Osteocyte (in vitro differentiated cells): ENCODE data around the gene CDCP1. TPM values are rescaled to one million over a fixed set of nuclear protein-coding genes. Genes with fewer than 3 reads are reported as not detected.
"Not testable (repeated sequence)": the region's sequence is repeated elsewhere in the genome, so short reads cannot be mapped to it uniquely, and the experiment has no call there.

Experiments used
- DNase-seq: peaks from one replicate; pipeline ENCODE4 v3.0.0; 2021; ENCODE audit warnings: mixed read lengths; ENCODE audit not compliant: unreplicated experiment; ENCODE audit errors: extremely low spot score
- H3K27ac Mint-ChIP-seq: one replicate; pipeline ENCODE4 v1.8.0; 2021; ENCODE audit warnings: mild to moderate bottlenecking, mixed read lengths; ENCODE audit not compliant: unreplicated experiment
- H3K27me3 Mint-ChIP-seq: one replicate; pipeline ENCODE4 v1.8.0; 2021; ENCODE audit warnings: mixed read lengths; ENCODE audit not compliant: unreplicated experiment
- H3K36me3 Mint-ChIP-seq: one replicate; pipeline ENCODE4 v1.8.0; 2021; ENCODE audit warnings: mixed read lengths; ENCODE audit not compliant: unreplicated experiment
- H3K4me1 Mint-ChIP-seq: one replicate; pipeline ENCODE4 v1.8.0; 2021; ENCODE audit warnings: mixed read lengths; ENCODE audit not compliant: unreplicated experiment
- H3K4me3 Mint-ChIP-seq: one replicate; pipeline ENCODE4 v1.8.0; 2021; ENCODE audit warnings: mild to moderate bottlenecking, moderate library complexity, mixed read lengths; ENCODE audit not compliant: unreplicated experiment
- H3K9me3 Mint-ChIP-seq: one replicate; pipeline ENCODE4 v1.8.0; 2021; ENCODE audit warnings: mixed read lengths; ENCODE audit not compliant: unreplicated experiment
- CTCF ChIP-seq: fragments of 200-600 bp; sonication (generic); IDR thresholded peaks from 2 replicates; pipeline ENCODE4 v1.5.0; 2021; ENCODE audit warnings: antibody characterized with exemption, mild to moderate bottlenecking, moderate library complexity
- total RNA-seq: library from RNA; stranded (reverse); gene quantifications from 2 replicates; pipeline ENCODE4 v1.2.1, GENCODE V29; 2021

Gene CDCP1
- total RNA-seq, 1 donor from 2014 or later, result 2.3 TPM

GRCh38 chr3:45078910-45079522, 67.2 kb downstream of the CDCP1 start:
- Mint-ChIP-seq H3K4me1 (peaks cover 27% of the 10 kb centered on the region), H3K4me3 (no peak overlapping the region), H3K36me3 (peaks cover 2% of the 10 kb centered on the region), H3K9me3 (peaks cover 5% of the 10 kb centered on the region), H3K27me3 (no peaks in the 10 kb centered on the region), H3K27ac (no peak overlapping the region)
- no peak for TF ChIP-seq CTCF
- DNase-seq, result no peak

GRCh38 chr3:45078256-45078655, 67.9 kb downstream of the CDCP1 start:
- not testable (repeated sequence) for H3K27me3 Mint-ChIP-seq, H3K9me3 Mint-ChIP-seq, DNase-seq, H3K4me3 Mint-ChIP-seq, H3K36me3 Mint-ChIP-seq, H3K27ac Mint-ChIP-seq
- peaks cover 25% of the 10 kb centered on the region for H3K4me1 Mint-ChIP-seq

GRCh38 chr3:45075821-45076625, 70.2 kb downstream of the CDCP1 start:
- no peak for TF ChIP-seq CTCF
- peaks cover 5% of the 10 kb centered on the region for H3K4me1 Mint-ChIP-seq
- H3K27me3 Mint-ChIP-seq, result no peaks in the 10 kb centered on the region
- H3K9me3 Mint-ChIP-seq, result peaks cover 5% of the 10 kb centered on the region
- no peak for DNase-seq
- H3K4me3 Mint-ChIP-seq, result no peak overlapping the region
- H3K27ac Mint-ChIP-seq, result no peak overlapping the region
- H3K36me3 Mint-ChIP-seq, result peaks cover 5% of the 10 kb centered on the region

- Mint-ChIP-seq H3K27me3 (peaks cover 2% of the 10 kb centered on the region), H3K27ac (no peak overlapping the region), H3K4me3 (no peak overlapping the region), H3K9me3 (no peaks in the 10 kb centered on the region), H3K36me3 (peaks cover 5% of the 10 kb centered on the region), H3K4me1 (no peaks in the 10 kb centered on the region)
- TF ChIP-seq CTCF, result no peak
- no peak for DNase-seq
These were observed 75.1 kb downstream of the CDCP1 start for GRCh38 chr3:45071075-45071474.

GRCh38 chr3:45067941-45068340, 78.2 kb downstream of the CDCP1 start:
- H3K36me3 Mint-ChIP-seq, result no peaks in the 10 kb centered on the region
- no peak for DNase-seq
- TF ChIP-seq CTCF, result no peak
- H3K27ac Mint-ChIP-seq, result no peak overlapping the region
- no peaks in the 10 kb centered on the region for H3K9me3 Mint-ChIP-seq
- H3K4me1 Mint-ChIP-seq, result peaks cover 3% of the 10 kb centered on the region
- peaks cover 2% of the 10 kb centered on the region for H3K27me3 Mint-ChIP-seq
- H3K4me3 Mint-ChIP-seq, result no peak overlapping the region
